ENCODE results near the gene FAM13A.

FAM13A gene

DNA sequence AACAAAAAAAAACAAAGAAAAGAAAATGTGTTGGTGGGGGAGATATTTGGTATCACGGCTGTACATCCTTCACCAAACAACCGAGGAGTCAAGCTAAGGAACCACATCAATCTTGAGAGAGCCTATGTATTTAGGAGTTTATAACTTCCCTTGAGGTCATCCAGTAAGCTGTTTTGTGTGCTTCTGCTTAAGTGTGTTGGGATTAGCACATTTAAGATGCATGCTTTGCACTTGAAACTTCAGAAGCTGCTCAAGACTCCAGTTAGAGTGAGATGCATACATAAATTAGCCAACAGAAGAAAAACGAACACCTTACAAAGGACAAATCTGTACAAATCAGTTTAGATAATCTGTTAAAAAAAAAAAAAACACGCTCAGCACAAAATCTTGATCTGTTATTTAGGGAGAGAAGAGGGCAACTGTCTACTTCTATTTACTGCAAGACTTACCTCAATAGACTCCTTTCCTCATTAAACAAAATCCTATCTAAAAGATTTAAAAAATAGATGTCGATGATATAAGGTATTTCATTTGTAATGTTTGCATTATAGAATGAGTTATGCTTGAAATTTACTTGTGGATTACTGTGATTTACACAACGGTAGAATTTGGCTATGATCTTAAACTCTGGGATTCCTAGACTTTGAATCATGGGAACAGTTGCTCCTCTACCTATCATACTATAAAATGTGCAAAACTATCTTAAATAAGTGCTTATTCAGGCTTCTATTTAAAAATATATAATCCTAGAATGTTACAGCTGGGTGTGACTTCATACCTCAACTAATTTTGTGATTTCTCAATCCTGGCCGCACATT is 305.5 kb downstream of the FAM13A start:
- DNase-seq (ENCODE audit: low spot score) = no peak
- Histone ChIP-seq H3K36me3 (replicated peaks in 1 of 2; ENCODE audit: control insufficient read depth in 2 of 2, insufficient read depth in 2 of 2, low read length in 2 of 2) (peaks cover 20 to 39% of the 10 kb centered on the region in 2 donors), H2AFZ (ENCODE audit: low read length) (no peak overlapping the region), H3K9me3 (replicated peaks in 1 of 2; ENCODE audit: control insufficient read depth in 2 of 2, insufficient read depth in 1 of 2, low read depth in 1 of 2, low read length in 2 of 2) (no peaks in the 10 kb centered on the region), H3K4me1 (ENCODE audit: control insufficient read depth in 2 of 2, insufficient read depth in 1 of 2, low read depth in 1 of 2, low read length in 2 of 2) (no peaks in the 10 kb centered on the region), H2AK5ac (ENCODE audit: low read depth, low read length) (no peak overlapping the region), H3K4me2 (ENCODE audit: insufficient read depth, low read length, poor library complexity, severe bottlenecking) (no peak overlapping the region), H2BK12ac (ENCODE audit: low read length) (no peak overlapping the region), H3K27me3 (ENCODE audit: control insufficient read depth in 3 of 3, insufficient read depth in 3 of 3, low read depth in 1 of 3, low read length in 3 of 3) (no peaks in the 10 kb centered on the region), H3K79me1 (ENCODE audit: low read depth, low read length) (no peaks in the 10 kb centered on the region), H2BK15ac (ENCODE audit: low read length) (no peak overlapping the region), H3K27ac (replicated peaks; ENCODE audit: low read length) (no peak overlapping the region), H4K91ac (ENCODE audit: low read depth, low read length, poor library complexity) (no peak overlapping the region), H3K14ac (ENCODE audit: low read length) (no peak overlapping the region), H2BK120ac (ENCODE audit: low read depth, low read length) (no peak overlapping the region), H2BK5ac (ENCODE audit: low read length) (no peak overlapping the region), H3K4me3 (ENCODE audit: low read length in 2 of 2) (no peak overlapping the region), H4K8ac (ENCODE audit: low read depth, low read length) (no peak overlapping the region), H3K4ac (ENCODE audit: low read length) (no peak overlapping the region), H3K9ac (ENCODE audit: low read depth, low read length, poor library complexity) (no peak overlapping the region), H3K23ac (ENCODE audit: low read depth, low read length, poor library complexity) (no peak overlapping the region), H3K18ac (ENCODE audit: low read length) (no peak overlapping the region)
- 100% methylated on average over 1 of the region's 7 CpGs; no CpG with 5 or more reads in 1 of the 2 donors for WGBS, 2 donors (ENCODE audit: extremely low coverage in 2 of 2, insufficient read length in 2 of 2, insufficient replicate concordance in 1 of 2)

GRCh38 chr4:88750369-88750768 is 306.6 kb downstream of the FAM13A start:
- H3K9me3 ChIP-seq (replicated peaks in 1 of 2; ENCODE audit: control insufficient read depth in 2 of 2, insufficient read depth in 1 of 2, low read depth in 1 of 2, low read length in 2 of 2) = no peaks in the 10 kb centered on the region
- H3K36me3 ChIP-seq (replicated peaks in 1 of 2; ENCODE audit: control insufficient read depth in 2 of 2, insufficient read depth in 2 of 2, low read length in 2 of 2) = peaks cover 21 to 44% of the 10 kb centered on the region in 2 donors
- H3K4me1 ChIP-seq (ENCODE audit: control insufficient read depth in 2 of 2, insufficient read depth in 1 of 2, low read depth in 1 of 2, low read length in 2 of 2) = no peaks in the 10 kb centered on the region
- H4K8ac ChIP-seq (ENCODE audit: low read depth, low read length) = no peak overlapping the region
- no peaks in the 10 kb centered on the region for H3K79me1 ChIP-seq (ENCODE audit: low read depth, low read length)
- H2BK5ac ChIP-seq (ENCODE audit: low read length) = no peak overlapping the region
- no CpG with 5 or more reads among the region's 10 CpGs for WGBS, 2 donors (ENCODE audit: extremely low coverage in 2 of 2, insufficient read length in 2 of 2, insufficient replicate concordance in 1 of 2)
- H3K27ac ChIP-seq (replicated peaks; ENCODE audit: low read length) = no peak overlapping the region
- H3K27me3 ChIP-seq (ENCODE audit: control insufficient read depth in 3 of 3, insufficient read depth in 3 of 3, low read depth in 1 of 3, low read length in 3 of 3) = no peaks in the 10 kb centered on the region
- no peak overlapping the region for H3K18ac ChIP-seq (ENCODE audit: low read length)
- H3K23ac ChIP-seq (ENCODE audit: low read depth, low read length, poor library complexity) = no peak overlapping the region
- no peak overlapping the region for H3K4ac ChIP-seq (ENCODE audit: low read length)
- no peak overlapping the region for H2AK5ac ChIP-seq (ENCODE audit: low read depth, low read length)
- H3K4me2 ChIP-seq (ENCODE audit: insufficient read depth, low read length, poor library complexity, severe bottlenecking) = no peak overlapping the region
- no peak overlapping the region for H2BK15ac ChIP-seq (ENCODE audit: low read length)
- no peak overlapping the region for H2AFZ ChIP-seq (ENCODE audit: low read length)
- no peak overlapping the region for H4K91ac ChIP-seq (ENCODE audit: low read depth, low read length, poor library complexity)
- H3K9ac ChIP-seq (ENCODE audit: low read depth, low read length, poor library complexity) = no peak overlapping the region
- H3K4me3 ChIP-seq (ENCODE audit: low read length in 2 of 2) = no peak overlapping the region
- H2BK120ac ChIP-seq (ENCODE audit: low read depth, low read length) = no peak overlapping the region
- H2BK12ac ChIP-seq (ENCODE audit: low read length) = no peak overlapping the region
- DNase-seq (ENCODE audit: low spot score) = no peak
- H3K14ac ChIP-seq (ENCODE audit: low read length) = no peak overlapping the region

GRCh38 chr4:88747351-88747750 is 309.6 kb downstream of the FAM13A start:
- no CpG with 5 or more reads among the region's 7 CpGs for WGBS, 2 donors (ENCODE audit: extremely low coverage in 2 of 2, insufficient read length in 2 of 2, insufficient replicate concordance in 1 of 2)

DNA sequence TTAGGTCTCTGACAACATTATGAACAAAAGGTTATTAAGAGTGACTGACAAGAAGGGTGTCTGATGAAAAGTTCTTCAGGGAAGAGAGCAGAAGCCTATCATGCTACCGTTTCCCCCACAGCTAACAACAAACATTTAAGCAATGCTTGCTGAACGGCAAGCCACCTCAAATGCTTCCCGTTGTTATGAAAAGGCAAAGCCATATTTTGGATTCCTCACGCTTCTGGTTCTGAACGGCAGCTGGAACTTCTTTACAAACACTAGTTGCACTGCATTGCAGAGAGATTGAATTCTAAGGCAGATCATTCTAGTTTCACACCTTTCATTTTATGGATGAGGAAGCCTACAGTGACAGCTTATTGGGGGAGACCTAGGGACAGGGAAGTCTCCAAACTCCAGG is 310.8 kb downstream of the FAM13A start:
- H3K79me1 ChIP-seq (ENCODE audit: low read depth, low read length) = no peaks in the 10 kb centered on the region

More at GRCh38 chr4:88747351-88747750, 309.6 kb downstream of the FAM13A start:
- Histone ChIP-seq H3K4me2 (ENCODE audit: insufficient read depth, low read length, poor library complexity, severe bottlenecking) (no peak overlapping the region), H3K4ac (ENCODE audit: low read length) (no peak overlapping the region), H2BK12ac (ENCODE audit: low read length) (no peak overlapping the region), H3K4me3 (ENCODE audit: low read length in 2 of 2) (no peak overlapping the region), H3K79me1 (ENCODE audit: low read depth, low read length) (no peaks in the 10 kb centered on the region), H2BK15ac (ENCODE audit: low read length) (no peak overlapping the region), H3K23ac (ENCODE audit: low read depth, low read length, poor library complexity) (no peak overlapping the region), H3K27me3 (ENCODE audit: control insufficient read depth in 3 of 3, insufficient read depth in 3 of 3, low read depth in 1 of 3, low read length in 3 of 3) (no peaks in the 10 kb centered on the region), H3K4me1 (ENCODE audit: control insufficient read depth in 2 of 2, insufficient read depth in 1 of 2, low read depth in 1 of 2, low read length in 2 of 2) (no peaks in the 10 kb centered on the region), H3K27ac (replicated peaks; ENCODE audit: low read length) (no peak overlapping the region), H3K9ac (ENCODE audit: low read depth, low read length, poor library complexity) (no peak overlapping the region), H3K36me3 (replicated peaks in 1 of 2; ENCODE audit: control insufficient read depth in 2 of 2, insufficient read depth in 2 of 2, low read length in 2 of 2) (peaks cover 24 to 50% of the 10 kb centered on the region in 2 donors), H3K14ac (ENCODE audit: low read length) (no peak overlapping the region), H4K8ac (ENCODE audit: low read depth, low read length) (no peak overlapping the region), H3K9me3 (replicated peaks in 1 of 2; ENCODE audit: control insufficient read depth in 2 of 2, insufficient read depth in 1 of 2, low read depth in 1 of 2, low read length in 2 of 2) (no peaks in the 10 kb centered on the region), H2BK120ac (ENCODE audit: low read depth, low read length) (no peak overlapping the region), H4K91ac (ENCODE audit: low read depth, low read length, poor library complexity) (no peak overlapping the region), H2AK5ac (ENCODE audit: low read depth, low read length) (no peak overlapping the region), H3K18ac (ENCODE audit: low read length) (no peak overlapping the region), H2BK5ac (ENCODE audit: low read length) (no peak overlapping the region), H2AFZ (ENCODE audit: low read length) (no peak overlapping the region)
- DNase-seq (ENCODE audit: low spot score) = no peak

More for the DNA sequence above, 310.8 kb downstream of the FAM13A start:
- Histone ChIP-seq H3K4me2 (ENCODE audit: insufficient read depth, low read length, poor library complexity, severe bottlenecking) (no peak overlapping the region), H2BK5ac (ENCODE audit: low read length) (no peak overlapping the region), H3K14ac (ENCODE audit: low read length) (no peak overlapping the region), H3K23ac (ENCODE audit: low read depth, low read length, poor library complexity) (no peak overlapping the region), H2AFZ (ENCODE audit: low read length) (no peak overlapping the region), H3K4me1 (ENCODE audit: control insufficient read depth in 2 of 2, insufficient read depth in 1 of 2, low read depth in 1 of 2, low read length in 2 of 2) (no peaks in the 10 kb centered on the region), H4K8ac (ENCODE audit: low read depth, low read length) (no peak overlapping the region), H3K27me3 (ENCODE audit: control insufficient read depth in 3 of 3, insufficient read depth in 3 of 3, low read depth in 1 of 3, low read length in 3 of 3) (no peaks in the 10 kb centered on the region), H3K18ac (ENCODE audit: low read length) (no peak overlapping the region), H3K4me3 (ENCODE audit: low read length in 2 of 2) (no peak overlapping the region), H3K9ac (ENCODE audit: low read depth, low read length, poor library complexity) (no peak overlapping the region), H3K27ac (replicated peaks; ENCODE audit: low read length) (no peak overlapping the region), H2BK12ac (ENCODE audit: low read length) (no peak overlapping the region), H3K36me3 (replicated peaks in 1 of 2; ENCODE audit: control insufficient read depth in 2 of 2, insufficient read depth in 2 of 2, low read length in 2 of 2) (peaks cover 24 to 50% of the 10 kb centered on the region in 2 donors), H3K4ac (ENCODE audit: low read length) (no peak overlapping the region), H2BK15ac (ENCODE audit: low read length) (no peak overlapping the region), H4K91ac (ENCODE audit: low read depth, low read length, poor library complexity) (no peak overlapping the region), H3K9me3 (replicated peaks in 1 of 2; ENCODE audit: control insufficient read depth in 2 of 2, insufficient read depth in 1 of 2, low read depth in 1 of 2, low read length in 2 of 2) (no peaks in the 10 kb centered on the region), H2AK5ac (ENCODE audit: low read depth, low read length) (no peak overlapping the region), H2BK120ac (ENCODE audit: low read depth, low read length) (no peak overlapping the region)
- DNase-seq (ENCODE audit: low spot score) = no peak
- no CpG with 5 or more reads among the region's 5 CpGs for WGBS, 2 donors (ENCODE audit: extremely low coverage in 2 of 2, insufficient read length in 2 of 2, insufficient replicate concordance in 1 of 2)
